H1 (cell line): Measurements from ENCODE around the gene LILRA1.
"Not testable (repeated sequence)": the region's sequence is repeated elsewhere in the genome, so short reads cannot be mapped to it uniquely, and the experiment has no call there.

Source experiments
- CTCF ChIP-seq, 3 experiments: IDR thresholded peaks; 1 replicate in 2 of 3; 2 replicates in 1 of 3; pipeline versions ENCODE4 v1.5.1 to v1.6.1; 2011; ENCODE audit warnings: low read length in 3 of 3, mild to moderate bottlenecking in 3 of 3, inconsistent platforms in 2 of 3, low read depth in 1 of 3, moderate library complexity in 1 of 3; ENCODE audit not compliant: insufficient read depth in 1 of 3; ENCODE audit errors: control extremely low read depth in 1 of 3
- EP300 ChIP-seq, 2 experiments: IDR thresholded peaks; 1 replicate in 1 of 2; 2 replicates in 1 of 2; pipeline ENCODE4 v1.6.1; 2011 to 2012; ENCODE audit warnings: low read depth in 2 of 2, low read length in 2 of 2, mild to moderate bottlenecking in 2 of 2, borderline replicate concordance in 1 of 2, inconsistent platforms in 1 of 2, moderate library complexity in 1 of 2
- GTF2F1 ChIP-seq: IDR thresholded peaks from 2 replicates; pipeline ENCODE4 v1.6.1; 2012; ENCODE audit warnings: low read depth, low read length, improper control_type of control experiment, borderline replicate concordance
- KDM5A ChIP-seq: fragments of 200-600 bp; IDR thresholded peaks from 2 replicates; pipeline ENCODE4 v1.7.1; 2012; ENCODE audit warnings: mild to moderate bottlenecking, low read length, inconsistent platforms, mixed read lengths
- POLR2AphosphoS5 ChIP-seq: IDR thresholded peaks from 2 replicates; pipeline ENCODE4 v1.6.1; 2011; ENCODE audit warnings: low read depth, low read length
- RFX5 ChIP-seq: IDR thresholded peaks from 2 replicates; pipeline ENCODE4 v1.6.1; 2011; ENCODE audit warnings: low read depth, low read length, improper control_type of control experiment, borderline replicate concordance

DNA sequence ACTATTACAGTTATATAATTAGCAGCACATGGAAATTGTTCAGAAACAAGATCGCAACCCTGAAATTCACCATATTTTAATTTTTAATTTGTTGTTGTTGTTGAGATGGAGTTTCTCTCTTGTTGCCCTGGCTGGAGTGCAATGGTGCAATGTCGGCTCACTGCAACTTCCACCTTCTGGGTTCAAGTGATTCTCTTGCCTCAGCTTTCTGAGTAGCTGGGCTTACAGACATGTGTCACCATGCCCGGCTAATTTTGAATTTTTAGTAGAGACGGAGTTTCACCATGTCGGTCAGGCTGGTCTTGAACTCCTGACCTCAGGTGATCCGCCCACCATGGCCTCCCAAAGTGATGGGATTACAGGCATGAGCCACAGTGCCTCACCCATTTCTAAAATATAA is 30.2 kb upstream of the LILRA1 start:
- TF ChIP-seq POLR2AphosphoS5; GTF2F1; CTCF (IDR thresholded peaks at IDR 0.05; ENCODE audit: control extremely low read depth in 1 of 3, insufficient read depth in 1 of 3, low read depth in 1 of 3, low read length in 3 of 3); EP300 (IDR thresholded peaks at IDR 0.05; ENCODE audit: borderline replicate concordance in 1 of 2, low read depth in 2 of 2, low read length in 2 of 2); KDM5A; RFX5: not testable (repeated sequence)
